Measurements from ENCODE around the gene NMNAT2.
"Not testable (repeated sequence)": the region's sequence is repeated elsewhere in the genome, so short reads cannot be mapped to it uniquely, and the experiment has no call there.

Gene NMNAT2

DNA sequence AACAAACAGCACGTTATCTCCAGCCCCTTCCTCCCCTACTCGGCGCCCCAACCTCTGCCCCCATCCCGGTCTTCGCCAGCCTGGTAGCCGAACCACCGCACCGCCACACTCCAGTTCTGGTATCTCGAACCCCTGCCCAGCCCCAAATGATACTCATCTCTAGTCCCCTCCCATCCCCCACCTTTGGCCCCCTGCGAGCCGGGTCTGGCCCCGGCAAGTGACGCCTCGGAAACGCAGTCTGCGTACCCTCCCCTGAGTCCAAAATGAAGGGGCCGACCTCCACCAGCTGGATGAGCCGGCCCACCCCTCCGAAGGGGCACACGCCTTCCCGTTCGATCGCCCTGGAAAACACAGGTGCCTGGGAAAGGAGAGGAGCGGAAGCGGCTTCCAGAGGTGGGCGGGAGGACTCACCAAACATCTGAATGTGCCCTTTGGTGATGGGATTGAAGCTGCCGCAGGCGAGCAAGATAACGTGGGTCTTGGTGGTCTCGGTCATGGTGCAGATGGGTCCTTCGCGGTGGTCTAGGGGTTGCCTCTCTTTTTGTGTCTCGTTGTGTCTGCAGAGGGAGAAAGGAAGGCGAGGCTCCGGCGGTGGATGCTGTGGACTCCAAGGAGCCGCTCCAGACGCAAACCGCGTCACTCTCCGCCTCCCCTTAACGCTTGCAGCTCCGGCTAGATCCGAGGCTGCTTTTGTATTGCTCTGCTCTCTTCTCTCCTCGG is at the start of gene NMNAT2:
NMNAT2 (minus strand) TSS at position 609 of the 720 bp plus-strand sequence; CDS start at position 496, 113 bp downstream.
- DNase-seq: no peak

DNA sequence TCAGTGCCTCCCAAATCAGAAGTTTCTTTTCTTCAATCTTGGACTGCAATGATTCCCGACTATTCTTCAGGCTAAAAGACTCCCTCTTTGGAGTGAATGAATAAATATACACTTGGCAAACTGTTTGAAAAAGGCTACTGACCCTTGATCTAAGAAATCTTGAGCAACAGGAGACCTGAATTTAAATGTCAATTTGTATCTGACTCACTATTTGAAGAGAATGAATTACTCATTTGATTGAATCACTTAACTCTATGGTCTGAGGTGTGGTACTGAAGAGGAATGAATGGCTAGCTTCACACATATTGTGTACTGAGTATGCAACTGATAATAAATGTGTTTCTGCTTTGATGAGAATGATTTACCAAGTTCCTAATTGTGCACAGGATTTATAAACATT is 49.5 kb upstream of the NMNAT2 start:
- DNase-seq: no peak

DNA sequence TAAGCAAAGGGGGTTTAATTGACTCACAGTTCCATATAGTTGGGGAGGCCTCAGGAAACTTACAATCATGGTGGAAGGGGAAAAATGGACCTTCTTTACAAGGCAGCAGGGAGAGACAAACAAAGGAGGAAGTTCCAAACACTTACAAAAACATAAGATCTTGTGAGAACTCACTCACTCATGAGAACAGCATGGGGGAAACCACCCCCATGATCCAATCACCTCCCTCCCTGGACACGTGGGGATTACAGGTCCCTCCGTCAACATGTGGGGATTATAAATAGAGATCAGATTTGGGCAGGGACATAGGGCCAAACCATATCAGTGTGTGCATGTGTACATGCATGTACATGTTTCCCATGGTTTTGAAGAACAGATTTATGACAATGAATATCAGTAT is 48.6 kb upstream of the NMNAT2 start:
- DNase-seq: no peak

- DNase-seq: no peak
These were observed 45.4 kb upstream of the NMNAT2 start for GRCh38 chr1:183463566-183463965.

- no peak for DNase-seq
These were observed 43.2 kb upstream of the NMNAT2 start for GRCh38 chr1:183461350-183461749.

DNA sequence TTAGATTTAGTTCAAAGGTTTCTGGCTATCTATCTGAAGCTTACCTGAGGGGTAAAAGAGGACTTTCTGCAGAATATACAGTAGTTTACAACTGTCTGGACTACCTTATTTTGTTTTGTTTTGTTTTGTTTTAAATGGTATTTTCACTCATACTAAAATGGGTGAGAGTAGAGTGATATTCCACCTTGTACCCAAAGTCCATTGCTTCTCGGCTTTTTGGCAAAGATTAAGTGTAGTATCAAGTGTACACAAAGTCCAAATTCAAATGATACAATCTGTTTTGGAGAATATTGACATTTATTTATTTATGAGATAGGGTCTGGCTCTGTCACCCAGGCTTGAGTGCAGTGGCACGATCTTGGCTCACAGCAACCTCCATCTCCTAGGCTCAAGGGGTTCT is 42.4 kb upstream of the NMNAT2 start:
- no peak for DNase-seq

DNA sequence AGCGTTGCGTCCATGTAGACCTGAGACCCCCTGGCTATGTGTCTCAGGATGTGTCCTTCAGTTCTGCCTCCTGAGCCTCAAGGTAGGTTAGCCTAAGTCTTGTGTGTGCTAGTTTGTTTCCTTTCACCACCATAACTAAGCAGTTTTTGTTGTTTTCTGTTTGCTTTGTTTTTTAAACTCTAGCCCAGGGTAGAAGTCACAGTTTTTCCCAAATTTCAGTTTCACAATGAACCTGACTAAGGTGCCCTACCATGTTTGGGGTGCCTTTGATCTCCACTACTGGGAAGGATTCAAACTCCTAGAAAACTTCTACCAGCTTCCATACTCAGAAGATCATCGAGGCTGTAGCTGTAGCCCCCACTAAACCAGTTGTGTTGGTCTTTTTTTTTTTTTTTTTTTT is 39.3 kb upstream of the NMNAT2 start:
- no peak for DNase-seq

DNA sequence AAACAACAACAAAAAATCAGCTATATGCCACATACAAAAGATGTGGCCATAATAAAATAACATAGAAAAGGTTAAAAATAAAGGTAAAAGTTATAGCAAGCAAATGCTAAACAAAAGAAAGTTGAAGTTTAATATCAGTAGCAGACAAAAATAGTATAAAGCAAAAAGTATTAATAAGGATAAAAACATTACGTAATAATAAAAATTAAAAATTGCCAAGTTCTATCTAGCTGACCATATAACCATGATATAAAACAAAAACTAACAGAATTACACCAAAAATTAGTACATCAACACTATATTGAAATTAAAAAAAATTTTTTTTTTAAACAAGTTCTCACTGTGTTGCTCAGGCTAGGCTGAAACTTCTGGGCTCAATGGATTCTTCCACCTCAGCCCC is 38.6 kb upstream of the NMNAT2 start:
- no peak for DNase-seq

DNA sequence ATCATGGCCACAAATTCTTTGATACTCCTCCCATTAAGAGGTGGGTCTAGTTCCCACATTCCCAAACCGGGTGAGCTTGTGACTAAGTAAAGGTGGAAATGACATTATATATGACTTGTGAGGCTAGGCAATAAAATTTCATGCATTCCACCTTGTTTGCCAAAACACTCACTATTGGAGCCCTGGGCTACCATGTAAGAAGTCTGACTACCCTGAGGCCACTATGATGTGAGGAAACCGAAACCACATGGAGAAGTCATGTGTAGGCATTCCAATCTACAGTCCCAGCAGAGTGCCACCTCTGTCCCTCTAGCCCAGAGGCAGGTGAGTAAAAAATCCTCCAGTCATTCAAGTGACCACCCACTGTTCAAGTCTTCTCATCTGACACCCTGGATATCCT is 36.2 kb upstream of the NMNAT2 start:
- DNase-seq: no peak

DNA sequence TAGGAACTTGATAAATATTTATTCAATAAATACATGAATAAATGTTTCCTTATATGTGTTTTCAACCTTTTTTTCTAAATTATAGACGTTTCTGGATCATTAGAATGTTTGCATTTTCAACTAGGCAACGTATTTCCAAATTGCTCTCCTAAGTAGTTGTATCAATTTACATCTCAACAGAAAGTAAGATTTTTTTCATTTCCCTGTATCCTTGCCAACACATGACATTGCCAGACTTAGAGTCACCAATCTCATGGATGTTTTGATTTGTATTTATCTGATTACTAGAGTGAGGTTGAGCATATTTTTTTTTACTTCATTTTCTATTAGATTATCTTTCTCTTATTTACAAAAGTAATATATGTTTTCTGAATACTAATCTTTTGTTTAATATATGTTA is 31.9 kb upstream of the NMNAT2 start:
- DNase-seq: no peak

- DNase-seq: no peak
These were observed 31.1 kb upstream of the NMNAT2 start for GRCh38 chr1:183449223-183449770.

- no peak for DNase-seq
These were observed 26.1 kb upstream of the NMNAT2 start for GRCh38 chr1:183444243-183444642.

DNA sequence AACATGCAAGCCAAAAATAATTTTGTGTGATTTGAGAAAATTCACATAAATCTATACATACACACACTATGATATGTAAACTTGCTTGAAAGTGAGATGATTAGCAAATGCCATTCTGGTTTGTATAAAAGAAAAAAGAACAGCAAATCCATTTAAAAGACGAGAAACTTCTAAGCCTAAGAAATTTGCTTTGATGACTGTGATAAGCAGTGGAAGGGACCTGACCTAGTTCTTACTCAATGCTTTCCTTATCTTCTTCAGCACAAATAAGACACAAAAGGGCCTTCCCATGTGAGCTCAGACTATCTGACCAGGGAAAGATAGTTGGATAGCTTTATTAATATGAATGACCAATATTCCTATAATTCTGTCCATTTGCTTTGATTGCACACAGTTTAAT is 25.3 kb upstream of the NMNAT2 start:
- DNase-seq: no peak

- no peak for DNase-seq
These were observed 24.8 kb upstream of the NMNAT2 start for GRCh38 chr1:183443011-183443410.

DNA sequence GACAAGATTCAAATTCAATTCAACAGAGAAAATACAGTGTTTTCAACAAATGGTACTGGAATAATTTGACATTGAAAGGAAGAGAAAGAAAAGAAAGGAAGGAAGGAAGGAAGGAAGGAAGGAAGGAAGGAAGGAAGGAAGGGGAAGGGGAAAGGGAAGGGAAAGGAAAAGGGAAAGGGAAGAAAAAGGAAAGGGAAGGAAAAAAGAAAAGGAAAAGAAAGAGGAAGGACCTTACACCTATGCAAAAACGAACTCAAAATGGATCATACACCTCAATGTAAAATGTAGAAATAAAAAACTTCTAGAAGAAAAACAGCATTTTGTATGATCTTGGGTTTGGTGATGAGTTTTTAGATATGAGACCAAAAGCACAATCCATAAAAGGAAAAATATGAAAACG is 19.9 kb upstream of the NMNAT2 start:
- DNase-seq: no peak

- no peak for DNase-seq
These were observed 17.3 kb upstream of the NMNAT2 start for GRCh38 chr1:183435497-183435896.

- no peak for DNase-seq
These were observed 15.5 kb upstream of the NMNAT2 start for GRCh38 chr1:183433703-183434102.

DNA sequence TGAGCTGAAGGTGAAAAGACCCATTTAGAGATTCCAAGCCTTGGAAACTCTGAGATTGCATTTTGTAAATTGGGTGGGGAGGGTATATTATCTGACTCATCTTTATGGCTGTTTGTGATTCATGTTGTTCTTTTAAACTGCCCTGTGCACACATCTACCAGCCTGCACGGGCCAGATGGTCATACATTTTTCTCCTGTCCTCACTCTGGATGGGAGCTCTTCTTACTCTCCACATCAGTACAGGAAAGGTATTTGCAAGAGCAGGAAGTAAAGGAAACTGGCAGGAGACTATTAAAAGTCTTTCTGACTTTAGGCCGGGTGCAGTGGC is 14.3 kb upstream of the NMNAT2 start:
- no peak for DNase-seq

GRCh38 chr1:183431840-183432547 is 13.8 kb upstream of the NMNAT2 start:
- DNase-seq: no peak

DNA sequence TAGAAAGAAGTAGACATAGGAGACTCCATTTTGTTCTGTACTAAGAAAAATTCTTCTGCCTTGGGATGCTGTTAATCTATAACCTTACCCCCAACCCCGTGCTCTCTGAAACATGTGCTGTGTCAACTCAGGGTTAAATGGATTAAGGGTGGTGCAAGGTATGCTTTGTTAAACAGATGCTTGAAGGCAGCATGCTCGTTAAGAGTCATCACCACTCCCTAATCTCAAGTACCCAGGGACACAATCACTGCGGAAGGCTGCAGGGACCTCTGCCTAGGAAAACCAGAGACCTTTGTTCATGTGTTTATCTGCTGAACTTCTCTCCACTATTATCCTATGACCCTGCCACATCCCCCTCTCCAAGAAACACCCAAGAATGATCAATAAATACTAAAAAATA is 9.4 kb upstream of the NMNAT2 start:
- DNase-seq: not testable (repeated sequence)

DNA sequence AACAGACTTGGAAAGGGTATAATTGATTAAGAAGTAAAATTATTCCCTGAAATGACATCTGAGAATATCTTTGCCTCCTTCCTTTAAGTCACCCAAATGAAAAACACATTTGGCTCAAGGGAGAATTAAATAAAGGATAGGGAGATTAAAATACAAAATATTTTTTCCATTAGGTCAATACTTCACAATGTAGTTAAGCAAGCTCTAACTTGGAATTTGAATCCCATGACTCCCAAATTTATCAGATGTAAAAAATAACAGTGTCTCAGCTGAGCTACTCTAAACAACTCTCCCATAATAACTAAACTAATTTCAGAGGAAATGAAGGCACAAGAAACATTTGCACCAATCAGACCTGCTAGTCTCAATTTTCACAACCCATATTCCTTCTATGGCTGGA is 6.5 kb upstream of the NMNAT2 start:
- no peak for DNase-seq

DNA sequence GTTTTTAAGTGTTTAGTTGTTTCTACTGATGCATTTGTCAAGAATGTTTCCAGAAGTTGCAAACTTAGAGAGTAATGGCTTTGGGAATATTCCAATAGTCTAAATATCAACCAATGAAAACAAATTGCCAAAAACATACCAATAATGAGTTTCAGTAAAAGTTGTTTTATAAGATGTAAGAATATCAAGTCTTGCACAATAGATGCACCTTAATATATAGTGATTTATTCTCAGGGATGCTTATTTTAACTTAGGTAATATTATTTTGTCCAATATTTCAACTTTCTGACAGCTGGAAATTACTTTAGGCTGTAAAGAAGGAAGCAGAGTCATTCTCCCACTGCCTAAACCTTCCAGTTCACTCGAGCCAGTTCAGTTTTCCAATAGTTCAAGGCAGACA is 5.4 kb upstream of the NMNAT2 start:
- DNase-seq: no peak

- DNase-seq: no peak
These were observed 1.2 kb upstream of the NMNAT2 start for GRCh38 chr1:183419399-183419798.

DNA sequence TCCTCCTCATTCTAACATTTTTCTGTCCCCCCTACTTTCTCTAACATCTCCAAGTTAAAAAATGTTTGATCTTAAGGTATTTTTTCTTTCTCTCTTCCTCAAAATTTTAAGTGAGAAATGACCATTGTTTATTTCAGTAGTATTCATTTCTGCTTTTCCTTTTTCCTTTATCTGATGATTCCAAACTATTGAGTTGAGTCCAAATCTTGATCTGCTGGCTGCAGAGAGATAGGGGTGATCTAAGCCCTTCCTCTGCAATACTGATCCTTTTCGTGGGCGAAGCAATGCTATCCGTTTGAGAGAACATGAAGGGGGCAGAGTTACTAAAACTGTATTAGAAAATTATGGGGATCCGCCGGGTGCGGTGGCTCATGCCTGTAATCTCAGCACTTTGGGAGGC is 516 bp upstream of the NMNAT2 start:
- no peak for DNase-seq
